DOHH2 (cell line): Measurements from ENCODE around the gene RBMX.

ENCODE experiments used
- EZH2phosphoT487 ChIP-seq: fragments of 200-600 bp; sonication (generic); IDR thresholded peaks from 2 replicates; pipeline ENCODE4 v1.6.1; 2017; ENCODE audit warnings: borderline replicate concordance, mild to moderate bottlenecking, antibody characterized with exemption, low read length, moderate library complexity, mixed read lengths
- TF ChIP-seq, protein P1 (sequence below): fragments of 200-600 bp; sonication (generic); IDR thresholded peaks from one replicate; pipeline ENCODE4 v1.5.1; 2014; ENCODE audit warnings: antibody characterized with exemption, mild to moderate bottlenecking, low read depth, low read length; ENCODE audit not compliant: poor library complexity, severe bottlenecking

DNA sequence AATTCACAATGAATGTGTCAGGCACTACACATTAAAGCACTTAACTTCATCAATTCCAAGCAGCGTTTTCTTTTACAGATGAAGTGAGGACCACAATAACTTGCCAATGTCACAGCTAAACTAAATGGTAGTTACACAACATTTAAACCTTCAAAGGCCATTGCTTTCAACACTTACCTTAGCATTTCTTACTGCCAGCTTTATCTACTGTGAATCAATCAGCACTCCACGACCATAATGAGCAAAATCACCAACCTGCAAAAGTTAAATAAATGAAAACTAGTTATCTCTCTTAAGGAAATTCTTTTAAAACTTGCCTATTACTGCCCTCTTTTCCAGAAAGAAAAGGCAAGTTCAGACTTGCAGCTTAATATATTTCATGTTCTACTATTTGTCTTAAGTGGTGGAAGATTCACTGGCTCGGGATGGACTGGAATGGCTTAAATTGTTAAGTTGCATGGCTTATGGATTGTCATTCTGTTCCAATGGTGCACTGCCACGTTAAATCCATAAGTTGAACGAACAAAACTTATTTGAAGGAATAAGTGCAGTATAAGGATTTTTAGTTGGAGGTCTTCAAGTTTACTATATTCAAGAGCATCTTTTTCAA, 8.3 kb downstream of the RBMX start:
- TF ChIP-seq, protein P1, sequence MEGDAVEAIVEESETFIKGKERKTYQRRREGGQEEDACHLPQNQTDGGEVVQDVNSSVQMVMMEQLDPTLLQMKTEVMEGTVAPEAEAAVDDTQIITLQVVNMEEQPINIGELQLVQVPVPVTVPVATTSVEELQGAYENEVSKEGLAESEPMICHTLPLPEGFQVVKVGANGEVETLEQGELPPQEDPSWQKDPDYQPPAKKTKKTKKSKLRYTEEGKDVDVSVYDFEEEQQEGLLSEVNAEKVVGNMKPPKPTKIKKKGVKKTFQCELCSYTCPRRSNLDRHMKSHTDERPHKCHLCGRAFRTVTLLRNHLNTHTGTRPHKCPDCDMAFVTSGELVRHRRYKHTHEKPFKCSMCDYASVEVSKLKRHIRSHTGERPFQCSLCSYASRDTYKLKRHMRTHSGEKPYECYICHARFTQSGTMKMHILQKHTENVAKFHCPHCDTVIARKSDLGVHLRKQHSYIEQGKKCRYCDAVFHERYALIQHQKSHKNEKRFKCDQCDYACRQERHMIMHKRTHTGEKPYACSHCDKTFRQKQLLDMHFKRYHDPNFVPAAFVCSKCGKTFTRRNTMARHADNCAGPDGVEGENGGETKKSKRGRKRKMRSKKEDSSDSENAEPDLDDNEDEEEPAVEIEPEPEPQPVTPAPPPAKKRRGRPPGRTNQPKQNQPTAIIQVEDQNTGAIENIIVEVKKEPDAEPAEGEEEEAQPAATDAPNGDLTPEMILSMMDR, result no peak
- no peak for TF ChIP-seq EZH2phosphoT487
